GM23338 (cell line): ENCODE results near the gene ZFYVE28. TPM values are rescaled to one million over a fixed set of nuclear protein-coding genes. Genes with fewer than 3 reads are reported as not detected.

Experiments used
- ATAC-seq: fragments of 200-7000 bp; cut with Tn5 transposase; 3 replicates; pipeline ENCODE4 v1.9.1; 2020
- DNase-seq: peaks from one replicate; pipeline ENCODE4 v3.0.0-alpha.2; 2015; ENCODE audit warnings: low spot score
- H2AFZ ChIP-seq: fragments of 200-600 bp; sonication (generic); 2 replicates; pipeline ENCODE4 v1.8.0; 2016; ENCODE audit warnings: antibody characterized with exemption, mild to moderate bottlenecking, moderate library complexity
- H3F3A ChIP-seq: fragments of 200-600 bp; sonication (generic); replicated peaks from 2 replicates; pipeline ENCODE4 v1.8.0; 2017; ENCODE audit warnings: antibody characterized with exemption, mixed run types, low read depth
- H3K27ac ChIP-seq: fragments of 200-600 bp; sonication (generic); 2 replicates; pipeline ENCODE4 v1.6.1; 2016; ENCODE audit warnings: low read depth
- H3K27me3 ChIP-seq: fragments of 200-600 bp; sonication (generic); 2 replicates; pipeline ENCODE4 v1.8.0; 2016; ENCODE audit warnings: mild to moderate bottlenecking, mixed run types, moderate library complexity; ENCODE audit not compliant: insufficient read depth
- H3K36me3 ChIP-seq: fragments of 200-600 bp; sonication (generic); 2 replicates; pipeline ENCODE4 v1.8.0; 2016; ENCODE audit warnings: mild to moderate bottlenecking; ENCODE audit not compliant: insufficient read depth
- H3K4me1 ChIP-seq: fragments of 200-600 bp; sonication (generic); 2 replicates; pipeline ENCODE4 v1.8.0; 2016; ENCODE audit warnings: mild to moderate bottlenecking, moderate library complexity; ENCODE audit not compliant: insufficient read depth
- H3K4me2 ChIP-seq: fragments of 200-600 bp; sonication (generic); 2 replicates; pipeline ENCODE4 v1.7.1; 2017; ENCODE audit warnings: mixed run types
- H3K4me3 ChIP-seq: fragments of 200-600 bp; sonication (generic); 2 replicates; pipeline ENCODE4 v1.6.1; 2016; ENCODE audit warnings: mixed run types
- H3K79me2 ChIP-seq: fragments of 200-600 bp; sonication (generic); replicated peaks from 2 replicates; pipeline ENCODE4 v1.8.0; 2017; ENCODE audit warnings: mild to moderate bottlenecking; ENCODE audit not compliant: insufficient read depth
- H3K9me2 ChIP-seq: fragments of 200-600 bp; sonication (generic); 2 replicates; pipeline ENCODE4 v1.8.0; 2017; ENCODE audit not compliant: insufficient read depth
- H4K20me1 ChIP-seq: fragments of 200-600 bp; sonication (generic); replicated peaks from 2 replicates; pipeline ENCODE4 v1.8.0; 2017; ENCODE audit warnings: mild to moderate bottlenecking; ENCODE audit not compliant: insufficient read depth
- H3K27ac Mint-ChIP-seq: 2 replicates; pipeline ENCODE4 v1.8.0; 2020; ENCODE audit warnings: inconsistent platforms, mild to moderate bottlenecking, moderate library complexity, mixed read lengths
- H3K27me3 Mint-ChIP-seq: 3 replicates; pipeline ENCODE4 v1.8.0; 2022; ENCODE audit warnings: low read depth, mild to moderate bottlenecking, moderate library complexity, mixed read lengths, inconsistent platforms; ENCODE audit not compliant: insufficient read depth, poor library complexity
- H3K36me3 Mint-ChIP-seq: 3 replicates; pipeline ENCODE4 v1.8.0; 2021; ENCODE audit warnings: low read depth, mild to moderate bottlenecking, inconsistent platforms, moderate library complexity, mixed read lengths
- H3K4me1 Mint-ChIP-seq: 3 replicates; pipeline ENCODE4 v1.8.0; 2020; ENCODE audit warnings: mild to moderate bottlenecking, inconsistent platforms, mixed read lengths
- H3K4me3 Mint-ChIP-seq: 3 replicates; pipeline ENCODE4 v1.8.0; 2021; ENCODE audit warnings: moderate library complexity, mild to moderate bottlenecking, inconsistent platforms, mixed read lengths
- H3K9me3 Mint-ChIP-seq: 3 replicates; pipeline ENCODE4 v1.8.0; 2020; ENCODE audit warnings: moderate library complexity, mild to moderate bottlenecking, inconsistent platforms, mixed read lengths
- CREB1 ChIP-seq: fragments of 250-450 bp; sonication (Bioruptor Pico); IDR thresholded peaks from 2 replicates; pipeline ENCODE4 v1.5.0; 2020; ENCODE audit warnings: low read depth, mild to moderate bottlenecking, moderate library complexity
- EZH2 ChIP-seq: fragments of 200-600 bp; sonication (generic); IDR thresholded peaks from one replicate; pipeline ENCODE4 v1.8.0; 2017; ENCODE audit warnings: antibody characterized with exemption, mild to moderate bottlenecking, low read depth; ENCODE audit not compliant: unreplicated experiment
- NANOG ChIP-seq: IDR thresholded peaks from 2 replicates; pipeline ENCODE4 v1.6.1; 2016; ENCODE audit warnings: antibody characterized with exemption, borderline replicate concordance
- POLR2AphosphoS5 ChIP-seq: IDR thresholded peaks from 2 replicates; pipeline ENCODE4 v1.6.1; 2016; ENCODE audit warnings: antibody characterized with exemption, low read depth
- STAT1 ChIP-seq: IDR thresholded peaks from one replicate; pipeline ENCODE4 v1.6.1; 2016; ENCODE audit warnings: antibody characterized with exemption; ENCODE audit not compliant: unreplicated experiment
- ZNF114 ChIP-seq: fragments of 250-450 bp; sonication (Bioruptor Pico); IDR thresholded peaks from 2 replicates; pipeline ENCODE4 v1.5.0; 2020; ENCODE audit warnings: mild to moderate bottlenecking, moderate library complexity
- ZNF331 ChIP-seq: fragments of 250-450 bp; sonication (Bioruptor Pico); IDR thresholded peaks from 2 replicates; pipeline ENCODE4 v1.5.0; 2020; ENCODE audit warnings: low read depth, mild to moderate bottlenecking, moderate library complexity
- polyA plus RNA-seq: library from polyadenylated mRNA; unstranded; fragments of >200 nt; fragmentation: Nextera tagmentation; extraction: Ambion mirVana; gene quantifications from 2 replicates; pipeline ENCODE4 v1.2.1, GENCODE V29; 2016
- total RNA-seq: library from RNA; depleted of rRNA; stranded (reverse); fragments of >200 nt; shearing (Covaris generic); gene quantifications from 2 replicates; pipeline ENCODE4 v1.2.3, GENCODE V29; 2014
- TF ChIP-seq, protein P1 (sequence below): IDR thresholded peaks from one replicate; pipeline ENCODE4 v1.6.1; 2018; ENCODE audit warnings: antibody characterized with exemption; ENCODE audit not compliant: unreplicated experiment
- TF ChIP-seq, protein P2 (sequence below), 2 experiments: fragments of 200-600 bp in 1 of 2; sonication (generic) in 1 of 2; conservative IDR thresholded peaks; 2 replicates each; pipeline versions ENCODE4 v1.5.1 to v1.6.1; 2016 to 2017; ENCODE audit warnings: antibody characterized with exemption in 2 of 2, low read depth in 2 of 2, mild to moderate bottlenecking in 2 of 2, moderate library complexity in 1 of 2

Gene ZFYVE28
- total and polyA plus RNA-seq, 2 experiments from 2014 or later = 2.6 to 4.6 TPM

DNA sequence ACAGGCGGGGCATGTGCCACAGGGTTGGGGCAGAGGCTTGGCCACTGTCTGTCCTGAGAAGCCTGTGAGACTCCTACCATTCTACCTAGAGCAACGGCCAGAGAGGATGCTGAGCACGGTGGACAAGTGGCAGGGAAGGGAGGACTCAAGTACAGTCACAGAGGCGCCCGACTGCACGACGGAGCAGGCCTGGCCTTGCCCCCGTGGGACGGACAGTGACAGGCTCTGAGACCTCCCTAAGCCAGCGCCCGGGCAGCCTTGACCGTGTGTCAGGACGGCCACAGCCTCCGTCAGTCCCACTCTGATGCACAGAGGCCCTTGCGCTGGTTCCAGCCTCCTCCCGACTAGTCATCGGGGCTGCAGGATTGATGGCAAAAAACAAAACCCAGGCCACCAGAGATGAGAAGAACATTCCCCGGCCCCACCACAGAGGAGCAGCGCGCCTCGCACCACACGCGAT is 119.9 kb downstream of the ZFYVE28 start:
- H3K4me3 ChIP-seq = no peak overlapping the region

DNA sequence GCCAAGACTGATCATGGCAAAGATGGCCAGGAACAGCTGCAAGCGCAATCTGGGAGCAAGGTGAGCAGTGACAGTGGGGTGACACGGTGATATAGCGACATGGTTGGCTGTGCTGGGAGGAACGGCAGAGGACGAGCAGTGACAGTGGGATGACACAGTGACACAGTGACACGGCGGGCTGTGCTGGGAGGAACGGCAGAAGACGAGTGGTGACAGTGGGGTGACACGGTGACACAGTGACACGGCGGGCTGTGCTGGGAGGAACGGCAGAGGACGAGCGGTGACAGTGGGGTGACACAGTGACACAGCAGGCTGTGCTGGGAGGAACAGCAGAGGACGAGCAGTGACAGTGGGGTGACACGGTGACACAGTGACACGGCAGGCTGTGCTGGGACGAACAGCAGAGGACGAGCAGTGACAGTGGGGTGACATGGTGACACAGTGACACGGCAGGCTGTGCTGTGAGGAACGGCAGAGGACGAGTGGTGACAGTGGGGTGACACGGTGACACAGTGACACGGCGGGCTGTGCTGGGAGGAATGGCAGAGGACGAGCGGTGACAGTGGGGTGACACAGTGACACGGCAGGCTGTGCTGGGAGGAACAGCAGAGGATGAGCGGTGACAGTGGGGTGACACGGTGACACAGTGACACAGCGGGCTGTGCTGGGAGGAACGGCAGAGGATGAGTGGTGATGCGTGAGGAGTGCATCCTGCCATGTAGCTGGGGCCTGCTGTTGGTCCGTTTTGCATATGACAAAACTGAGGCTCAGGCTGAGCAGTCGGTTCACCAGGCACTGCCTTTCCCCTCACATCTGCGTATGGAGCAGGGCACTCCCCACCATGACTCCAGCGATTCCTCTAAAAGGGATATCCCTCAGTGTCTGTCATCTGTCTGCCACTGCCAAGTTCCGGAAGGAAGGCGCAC is 120.6 kb downstream of the ZFYVE28 start:
- Histone ChIP-seq H3K27me3 (no peaks in the 10 kb centered on the region), H4K20me1 (no peaks in the 10 kb centered on the region), H3F3A (0 out of 2 replicates have a peak, but pooled peaks cover 4% of the 10 kb centered on the region), H3K27ac (no peak overlapping the region), H3K4me3 (no peak overlapping the region), H3K79me2 (no peaks in the 10 kb centered on the region), H3K36me3 (no peaks in the 10 kb centered on the region), H2AFZ (no peak overlapping the region), H3K4me2 (no peak overlapping the region), H3K4me1 (no peaks in the 10 kb centered on the region), H3K9me2 (no peaks in the 10 kb centered on the region)
- no peak for ATAC-seq
- no peak overlapping the region for H3K27ac Mint-ChIP-seq
- peaks cover 6% of the 10 kb centered on the region; the same call in 2 of the 3 replicates for H3K36me3 Mint-ChIP-seq
- TF ChIP-seq CREB1 (CRISPR knock-in tag) = no peak
- no peak for TF ChIP-seq POLR2AphosphoS5
- TF ChIP-seq, protein P1, sequence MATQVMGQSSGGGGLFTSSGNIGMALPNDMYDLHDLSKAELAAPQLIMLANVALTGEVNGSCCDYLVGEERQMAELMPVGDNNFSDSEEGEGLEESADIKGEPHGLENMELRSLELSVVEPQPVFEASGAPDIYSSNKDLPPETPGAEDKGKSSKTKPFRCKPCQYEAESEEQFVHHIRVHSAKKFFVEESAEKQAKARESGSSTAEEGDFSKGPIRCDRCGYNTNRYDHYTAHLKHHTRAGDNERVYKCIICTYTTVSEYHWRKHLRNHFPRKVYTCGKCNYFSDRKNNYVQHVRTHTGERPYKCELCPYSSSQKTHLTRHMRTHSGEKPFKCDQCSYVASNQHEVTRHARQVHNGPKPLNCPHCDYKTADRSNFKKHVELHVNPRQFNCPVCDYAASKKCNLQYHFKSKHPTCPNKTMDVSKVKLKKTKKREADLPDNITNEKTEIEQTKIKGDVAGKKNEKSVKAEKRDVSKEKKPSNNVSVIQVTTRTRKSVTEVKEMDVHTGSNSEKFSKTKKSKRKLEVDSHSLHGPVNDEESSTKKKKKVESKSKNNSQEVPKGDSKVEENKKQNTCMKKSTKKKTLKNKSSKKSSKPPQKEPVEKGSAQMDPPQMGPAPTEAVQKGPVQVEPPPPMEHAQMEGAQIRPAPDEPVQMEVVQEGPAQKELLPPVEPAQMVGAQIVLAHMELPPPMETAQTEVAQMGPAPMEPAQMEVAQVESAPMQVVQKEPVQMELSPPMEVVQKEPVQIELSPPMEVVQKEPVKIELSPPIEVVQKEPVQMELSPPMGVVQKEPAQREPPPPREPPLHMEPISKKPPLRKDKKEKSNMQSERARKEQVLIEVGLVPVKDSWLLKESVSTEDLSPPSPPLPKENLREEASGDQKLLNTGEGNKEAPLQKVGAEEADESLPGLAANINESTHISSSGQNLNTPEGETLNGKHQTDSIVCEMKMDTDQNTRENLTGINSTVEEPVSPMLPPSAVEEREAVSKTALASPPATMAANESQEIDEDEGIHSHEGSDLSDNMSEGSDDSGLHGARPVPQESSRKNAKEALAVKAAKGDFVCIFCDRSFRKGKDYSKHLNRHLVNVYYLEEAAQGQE = no peak
- TF ChIP-seq, protein P2, sequence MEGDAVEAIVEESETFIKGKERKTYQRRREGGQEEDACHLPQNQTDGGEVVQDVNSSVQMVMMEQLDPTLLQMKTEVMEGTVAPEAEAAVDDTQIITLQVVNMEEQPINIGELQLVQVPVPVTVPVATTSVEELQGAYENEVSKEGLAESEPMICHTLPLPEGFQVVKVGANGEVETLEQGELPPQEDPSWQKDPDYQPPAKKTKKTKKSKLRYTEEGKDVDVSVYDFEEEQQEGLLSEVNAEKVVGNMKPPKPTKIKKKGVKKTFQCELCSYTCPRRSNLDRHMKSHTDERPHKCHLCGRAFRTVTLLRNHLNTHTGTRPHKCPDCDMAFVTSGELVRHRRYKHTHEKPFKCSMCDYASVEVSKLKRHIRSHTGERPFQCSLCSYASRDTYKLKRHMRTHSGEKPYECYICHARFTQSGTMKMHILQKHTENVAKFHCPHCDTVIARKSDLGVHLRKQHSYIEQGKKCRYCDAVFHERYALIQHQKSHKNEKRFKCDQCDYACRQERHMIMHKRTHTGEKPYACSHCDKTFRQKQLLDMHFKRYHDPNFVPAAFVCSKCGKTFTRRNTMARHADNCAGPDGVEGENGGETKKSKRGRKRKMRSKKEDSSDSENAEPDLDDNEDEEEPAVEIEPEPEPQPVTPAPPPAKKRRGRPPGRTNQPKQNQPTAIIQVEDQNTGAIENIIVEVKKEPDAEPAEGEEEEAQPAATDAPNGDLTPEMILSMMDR (conservative IDR thresholded peaks at IDR 0.05; ENCODE audit: low read depth in 2 of 2) = no peak
- peaks cover 18% of the 10 kb centered on the region for H3K4me1 Mint-ChIP-seq
- no peak overlapping the region; the same call in 2 of the 3 replicates for H3K4me3 Mint-ChIP-seq
- peaks cover 9% of the 10 kb centered on the region for H3K27me3 Mint-ChIP-seq
- H3K9me3 Mint-ChIP-seq = peaks cover 18% of the 10 kb centered on the region
- no peak for DNase-seq

More for the DNA sequence above, 119.9 kb downstream of the ZFYVE28 start:
- Mint-ChIP-seq H3K36me3 (peaks cover 6% of the 10 kb centered on the region; the same call in 2 of the 3 replicates), H3K27ac (no peak overlapping the region), H3K4me1 (peaks cover 18% of the 10 kb centered on the region), H3K4me3 (no peak overlapping the region), H3K27me3 (peaks cover 14% of the 10 kb centered on the region), H3K9me3 (peaks cover 18% of the 10 kb centered on the region)
- H3K27ac ChIP-seq = no peak overlapping the region
- DNase-seq (no peak), ATAC-seq (no peak)
- H3K4me1 ChIP-seq = no peaks in the 10 kb centered on the region
- H2AFZ ChIP-seq = no peak overlapping the region
- no peaks in the 10 kb centered on the region for H3K79me2 ChIP-seq
- H3K4me2 ChIP-seq = no peak overlapping the region
- H3F3A ChIP-seq = 0 out of 2 replicates have a peak, but pooled peaks cover 4% of the 10 kb centered on the region
- no peaks in the 10 kb centered on the region for H3K36me3 ChIP-seq
- no peak for TF ChIP-seq NANOG
- no peak for TF ChIP-seq ZNF114 (CRISPR knock-in tag)
- TF ChIP-seq, protein P2 (conservative IDR thresholded peaks at IDR 0.05; ENCODE audit: low read depth in 2 of 2) = no peak
- TF ChIP-seq EZH2 = no peak
- TF ChIP-seq STAT1 = no peak
- no peak for TF ChIP-seq ZNF331 (CRISPR knock-in tag)
- TF ChIP-seq POLR2AphosphoS5 = no peak
- H3K9me2 ChIP-seq = no peaks in the 10 kb centered on the region
- no peaks in the 10 kb centered on the region for H4K20me1 ChIP-seq
- no peaks in the 10 kb centered on the region for H3K27me3 ChIP-seq
